ENCODE results near the gene RAVER2. TPM values are rescaled to one million over a fixed set of nuclear protein-coding genes. Genes with fewer than 3 reads are reported as not detected.
A peak's percentile ranks its signal among the peaks of the same experiment; 100 is the strongest.

Gene RAVER2
- polyA plus RNA-seq, 4 donors, result 23.7 to 30.5 (median 26.7) TPM

GRCh38 chr1:64843675-64844074, 98.8 kb downstream of the RAVER2 start:
- DNase-seq (ENCODE audit: low read depth in 4 of 4, low spot score in 2 of 4), result no peak

DNA sequence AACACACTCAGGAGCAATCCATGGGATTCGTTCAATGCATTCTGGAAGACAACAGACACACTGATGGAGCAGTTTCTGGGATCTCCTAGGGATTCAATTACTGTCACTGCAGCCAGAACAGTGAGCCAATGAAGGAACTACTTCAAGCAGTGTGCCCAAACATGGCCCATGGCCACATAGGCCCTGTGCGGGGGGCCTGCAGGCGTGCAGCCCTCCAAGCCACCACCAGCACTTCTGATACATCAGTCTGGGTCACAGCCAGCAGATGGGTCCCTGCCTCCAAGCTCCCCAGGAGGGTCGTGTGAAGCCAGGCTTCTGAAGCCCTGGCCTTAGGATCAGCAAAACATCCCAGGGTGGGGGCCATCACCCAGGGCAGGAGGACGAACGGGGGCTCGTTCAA, 99.3 kb downstream of the RAVER2 start:
- no peak for DNase-seq (ENCODE audit: low read depth in 4 of 4, low spot score in 2 of 4)

GRCh38 chr1:64844609-64845008, 99.7 kb downstream of the RAVER2 start:
- DNase-seq (ENCODE audit: low read depth in 4 of 4, low spot score in 2 of 4), result no peak

DNA sequence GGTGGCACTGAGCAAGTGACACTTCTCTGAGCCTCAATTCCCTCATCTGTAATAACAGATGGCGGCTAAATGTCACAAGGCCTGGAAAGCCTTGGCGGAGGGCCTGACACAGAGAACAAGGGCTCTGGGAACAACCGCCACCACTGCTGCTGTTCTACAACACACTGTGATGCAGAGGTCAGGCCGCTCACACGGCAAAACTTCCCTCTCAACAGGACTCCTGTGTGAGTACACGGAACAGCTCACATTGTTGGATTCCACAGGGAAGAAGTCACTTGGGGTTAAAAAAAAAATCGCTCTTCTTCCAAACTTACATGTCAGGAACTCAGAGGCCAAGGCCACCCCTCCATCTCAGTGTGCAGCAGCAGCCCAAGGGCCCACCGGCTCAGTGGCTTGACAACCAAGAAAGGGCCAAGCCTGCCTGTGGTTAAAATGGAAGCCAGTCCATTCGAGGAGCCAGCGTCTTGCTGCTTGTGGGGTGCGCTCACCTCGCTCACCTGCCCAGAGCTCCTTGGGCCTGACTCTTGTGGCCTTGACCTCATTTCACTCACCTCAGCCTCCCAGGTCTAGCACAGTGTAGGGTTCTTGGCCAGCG, 101.1 kb downstream of the RAVER2 start:
- no peak for DNase-seq (ENCODE audit: low read depth in 4 of 4, low spot score in 2 of 4)

DNA sequence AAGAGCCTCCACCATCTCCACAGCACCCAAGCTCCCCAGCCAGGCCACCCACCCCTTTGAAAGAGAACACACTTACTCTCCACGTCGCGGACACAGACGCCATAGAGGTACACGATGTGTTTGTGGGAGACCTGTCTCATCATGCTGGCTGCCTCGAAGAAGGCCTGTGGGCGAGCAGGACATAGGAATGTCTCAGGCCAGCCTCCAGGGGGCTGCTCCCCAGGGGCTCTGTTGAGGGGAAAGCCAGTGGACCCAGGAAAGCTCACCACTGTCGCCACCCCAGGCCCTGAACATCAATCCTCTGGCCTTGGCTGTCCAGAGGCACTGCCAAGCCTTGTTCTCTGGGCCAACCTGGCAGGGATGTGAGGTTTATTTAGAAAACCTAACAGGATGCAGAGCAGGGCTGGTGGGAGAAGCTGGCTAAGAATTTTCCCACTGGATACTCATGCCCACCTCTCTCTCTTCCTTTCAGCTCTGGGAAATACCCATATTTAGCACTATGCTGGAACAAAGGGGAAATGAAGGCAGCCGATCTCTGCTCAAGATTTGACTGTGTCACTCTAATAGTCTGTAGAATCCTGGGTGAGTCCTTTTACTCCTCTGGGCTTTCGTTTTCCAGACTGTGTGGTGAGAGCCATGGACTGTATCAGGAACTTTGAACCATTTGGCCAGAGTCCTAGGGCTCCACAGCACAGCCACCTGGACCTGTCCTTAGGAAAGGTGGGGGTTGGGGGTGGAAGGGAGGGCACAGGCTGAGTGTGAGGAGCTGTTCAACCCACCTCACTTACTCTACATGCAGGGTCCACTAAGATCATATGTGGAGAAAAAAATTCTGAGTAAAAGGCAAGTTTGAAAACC, 101.9 kb downstream of the RAVER2 start:
- DNase-seq (ENCODE audit: low read depth in 4 of 4, low spot score in 2 of 4), result no peak

GRCh38 chr1:64847666-64848065, 102.8 kb downstream of the RAVER2 start:
- DNase-seq (ENCODE audit: low read depth in 4 of 4, low spot score in 2 of 4), result no peak

- no peak for DNase-seq (ENCODE audit: low read depth in 4 of 4, low spot score in 2 of 4)
These were observed 103.3 kb downstream of the RAVER2 start for GRCh38 chr1:64848136-64848535.

- DNase-seq (ENCODE audit: low read depth in 4 of 4, low spot score in 2 of 4), result no peak
These were observed 103.9 kb downstream of the RAVER2 start for GRCh38 chr1:64848803-64849202.

- no peak for DNase-seq (ENCODE audit: low read depth in 4 of 4, low spot score in 2 of 4)
These were observed 105.1 kb downstream of the RAVER2 start for GRCh38 chr1:64849942-64850341.

- no peak for DNase-seq (ENCODE audit: low read depth in 4 of 4, low spot score in 2 of 4)
These were observed 106.0 kb downstream of the RAVER2 start for GRCh38 chr1:64850846-64851245.

DNA sequence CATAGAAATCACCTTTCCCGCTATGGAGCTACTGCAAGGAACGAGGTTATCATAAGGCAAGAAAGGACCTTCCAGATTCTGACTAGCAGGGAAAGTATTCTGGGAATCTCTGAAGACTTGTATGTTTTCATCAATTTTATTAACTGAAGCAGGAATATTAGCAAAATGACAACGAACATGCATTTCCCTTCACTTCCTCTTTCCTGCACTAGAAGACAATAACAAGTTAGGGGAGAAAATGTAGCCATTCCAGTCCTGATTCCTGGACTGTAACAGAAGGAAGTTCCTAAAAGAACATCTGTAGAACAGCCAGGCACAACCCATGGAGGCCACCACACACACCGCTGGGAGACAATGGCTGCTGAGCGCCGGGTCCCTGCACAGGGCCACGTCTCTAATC, 106.8 kb downstream of the RAVER2 start:
- no peak for DNase-seq (ENCODE audit: low read depth in 4 of 4, low spot score in 2 of 4)

DNA sequence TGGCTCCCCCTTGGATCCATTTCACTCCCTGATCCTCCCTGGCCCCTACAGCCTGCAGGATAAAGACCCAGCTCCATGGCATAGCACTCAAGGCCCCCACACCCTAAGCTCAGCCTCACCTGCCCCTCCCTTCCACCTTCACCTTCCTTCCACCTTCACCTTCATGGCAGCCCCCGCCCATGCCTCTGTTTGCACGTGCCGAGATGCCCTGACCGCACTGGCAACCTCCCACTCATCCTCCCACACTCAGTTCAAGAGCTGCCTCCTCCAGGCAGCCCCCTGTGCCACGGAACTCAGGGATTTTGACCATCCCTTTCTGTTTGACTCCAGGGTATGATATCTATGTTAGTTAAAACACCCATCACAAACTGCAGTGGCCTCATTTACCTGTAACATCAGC, 109.8 kb downstream of the RAVER2 start:
- DNase-seq (ENCODE audit: low read depth in 4 of 4, low spot score in 2 of 4), result no peak

GRCh38 chr1:64855557-64855956, 110.7 kb downstream of the RAVER2 start:
- DNase-seq (ENCODE audit: low read depth in 4 of 4, low spot score in 2 of 4), result no peak

- DNase-seq (ENCODE audit: low read depth in 4 of 4, low spot score in 2 of 4), result no peak
These were observed 111.7 kb downstream of the RAVER2 start for GRCh38 chr1:64856553-64856952.

DNA sequence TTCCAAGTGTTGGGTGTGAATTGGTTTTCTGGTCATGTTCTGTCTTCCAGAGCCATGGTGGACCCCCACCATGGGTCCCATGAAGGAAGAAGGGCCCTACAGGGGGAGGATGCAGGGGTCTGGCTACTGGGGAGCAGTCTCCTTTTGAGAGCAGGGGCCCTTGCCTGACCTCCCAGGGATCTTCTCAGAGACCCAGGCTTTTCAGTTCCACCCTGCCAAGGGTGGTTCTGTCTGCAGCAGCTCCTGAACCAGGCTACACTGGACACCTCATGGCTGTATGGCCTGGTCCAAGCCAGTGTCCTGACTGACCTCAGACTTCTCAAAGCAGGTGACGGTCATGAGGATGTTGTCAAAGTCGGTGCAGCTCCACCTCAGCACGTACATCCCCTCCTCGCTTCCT, 112.5 kb downstream of the RAVER2 start:
- no peak for DNase-seq (ENCODE audit: low read depth in 4 of 4, low spot score in 2 of 4)

- peak in 1 of 4 donors; percentile 9 for DNase-seq (ENCODE audit: low read depth in 4 of 4, low spot score in 2 of 4)
These were observed 116.7 kb downstream of the RAVER2 start for GRCh38 chr1:64861611-64862010.

DNA sequence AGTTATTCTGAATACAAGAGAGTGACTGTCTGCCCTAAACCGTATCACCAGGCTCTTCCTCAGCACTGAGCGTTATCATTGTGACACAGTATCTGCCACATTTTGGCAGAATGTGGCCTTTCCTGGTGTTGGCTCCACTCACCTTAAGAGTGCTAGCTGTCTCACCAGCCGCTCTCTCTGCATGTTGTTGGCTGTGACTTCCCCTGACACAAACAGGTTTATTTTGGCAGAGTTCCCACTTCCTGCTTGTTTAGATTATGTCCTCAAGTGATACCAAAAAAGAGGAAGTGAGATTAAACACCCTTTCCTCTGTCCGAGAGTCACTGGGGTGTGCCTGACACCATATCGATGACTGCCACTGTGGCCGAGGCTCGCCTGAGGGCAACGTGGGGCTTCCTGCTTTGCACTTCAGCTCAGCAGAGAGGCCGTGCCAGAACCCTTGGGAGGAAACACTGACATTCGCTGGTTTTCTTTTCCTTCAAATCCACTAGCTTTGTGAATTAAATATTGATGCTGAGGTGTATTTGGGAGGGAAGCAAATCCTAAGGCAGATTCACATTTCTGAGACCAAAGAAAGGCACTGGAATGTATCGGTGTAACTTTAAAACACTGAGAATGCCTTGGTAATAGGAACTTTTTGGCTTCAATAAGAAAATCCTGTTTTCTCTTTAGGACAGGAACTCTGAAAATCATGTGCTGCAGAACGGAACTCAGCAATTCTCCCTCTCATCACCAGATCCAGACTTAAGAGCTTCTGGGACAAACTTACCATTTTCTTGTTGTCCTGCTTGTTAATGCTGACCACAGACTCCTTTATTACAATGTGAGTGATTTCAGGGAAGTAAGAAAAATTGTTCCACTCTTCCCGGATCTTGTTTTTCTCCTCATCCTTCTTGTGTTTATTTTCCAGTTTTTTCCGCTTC, 119.4 kb downstream of the RAVER2 start:
- DNase-seq (ENCODE audit: low read depth in 4 of 4, low spot score in 2 of 4), result peak in 1 of 4 donors; percentile 24

GRCh38 chr1:64865105-64865757, 120.4 kb downstream of the RAVER2 start:
- DNase-seq (ENCODE audit: low read depth in 4 of 4, low spot score in 2 of 4), result no peak

DNA sequence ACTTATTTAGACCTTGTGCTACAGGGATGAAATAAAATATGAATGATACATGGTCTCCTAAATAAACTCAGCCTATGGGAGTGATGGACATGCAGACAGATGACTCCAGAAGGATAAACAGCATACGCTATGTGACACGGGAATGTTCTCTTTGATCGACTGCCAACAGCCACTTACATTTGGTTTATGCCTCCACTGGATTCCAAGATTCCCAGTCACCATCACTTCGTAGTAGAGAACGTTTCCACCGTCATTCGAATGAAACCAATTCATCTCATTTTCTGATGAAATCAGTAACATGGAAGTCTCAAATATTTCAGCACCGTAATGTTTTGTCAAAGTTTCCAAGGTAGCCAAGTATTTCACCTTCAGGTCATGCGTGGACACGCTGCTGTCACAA, 121.8 kb downstream of the RAVER2 start:
- DNase-seq (ENCODE audit: low read depth in 4 of 4, low spot score in 2 of 4), result no peak

GRCh38 chr1:64867266-64867665, 122.4 kb downstream of the RAVER2 start:
- DNase-seq (ENCODE audit: low read depth in 4 of 4, low spot score in 2 of 4), result no peak

DNA sequence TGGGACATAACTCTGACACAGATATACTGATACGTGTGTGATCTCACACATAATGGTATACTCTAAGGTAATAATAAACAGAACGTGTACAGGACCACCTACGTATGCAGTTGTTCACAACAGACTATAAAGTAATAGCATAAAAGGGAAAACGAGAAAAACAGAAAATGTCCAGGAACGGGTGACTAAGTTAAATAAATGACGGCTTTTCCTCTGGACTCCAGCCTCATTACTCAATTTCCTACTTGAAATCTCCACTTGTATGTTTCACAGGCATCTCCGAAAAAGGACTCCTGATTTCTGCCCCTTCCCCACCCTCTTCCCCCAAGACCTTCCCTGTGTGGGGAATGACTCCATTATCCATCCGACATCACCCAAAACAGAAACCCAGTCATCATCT, 126.4 kb downstream of the RAVER2 start:
- no peak for DNase-seq (ENCODE audit: low read depth in 4 of 4, low spot score in 2 of 4)
